Keratinocyte (primary cell): ENCODE measurements around the gene NMT1. TPM values are rescaled to one million over a fixed set of nuclear protein-coding genes. Genes with fewer than 3 reads are reported as not detected.
A peak's percentile ranks its signal among the peaks of the same experiment; 100 is the strongest.

Experiments used
- DNase-seq: peaks from one replicate; pipeline ENCODE4 v3.0.0-alpha.2; 2011; ENCODE audit warnings: low read depth, missing footprints, low spot score
- FAIRE-seq: peaks from 2 replicates; lab custom pipeline; 2011; peaks lifted over from hg19 to GRCh38; lab: Jason Lieb, UNC
- H2AFZ ChIP-seq: 2 replicates; pipeline ENCODE4 v1.6.0; 2012; ENCODE audit warnings: low read length, control low read depth, inconsistent platforms; ENCODE audit not compliant: control insufficient read depth
- H3K27ac ChIP-seq: 2 replicates; pipeline ENCODE4 v1.5.1; 2011; ENCODE audit warnings: low read length; ENCODE audit not compliant: control insufficient read depth, insufficient read depth
- H3K27me3 ChIP-seq: 3 replicates; pipeline ENCODE4 v1.6.0; 2011; ENCODE audit warnings: low read length; ENCODE audit not compliant: control insufficient read depth, insufficient read depth; ENCODE audit errors: extremely low read depth
- H3K36me3 ChIP-seq, 2 experiments: 2 replicates in 1 of 2; 3 replicates in 1 of 2; pipeline ENCODE4 v1.5.1; 2011; ENCODE audit warnings: low read length in 2 of 2, mild to moderate bottlenecking in 1 of 2; ENCODE audit not compliant: control insufficient read depth in 2 of 2, insufficient read depth in 2 of 2; ENCODE audit errors: extremely low read depth in 1 of 2
- H3K4me1 ChIP-seq: 3 replicates; pipeline ENCODE4 v1.5.1; 2011; ENCODE audit warnings: low read length; ENCODE audit not compliant: control insufficient read depth, insufficient read depth; ENCODE audit errors: extremely low read depth
- H3K4me2 ChIP-seq: 3 replicates; pipeline ENCODE4 v1.6.0; 2011; ENCODE audit warnings: low read depth, low read length; ENCODE audit not compliant: control insufficient read depth, insufficient read depth; ENCODE audit errors: extremely low read depth
- H3K4me3 ChIP-seq, 3 experiments: fragments of 200-600 bp in 1 of 3; sonication (generic) in 1 of 3; 2 replicates in 2 of 3; 3 replicates in 1 of 3; pipeline ENCODE4 v1.5.1; 2011 to 2016; ENCODE audit warnings: low read length in 3 of 3, mild to moderate bottlenecking in 3 of 3, control low read depth in 2 of 3, inconsistent platforms in 1 of 3, low read depth in 1 of 3, mixed read lengths in 1 of 3, mixed run types in 1 of 3, moderate library complexity in 1 of 3; ENCODE audit not compliant: control insufficient read depth in 2 of 3, insufficient read depth in 2 of 3; ENCODE audit errors: extremely low read depth in 1 of 3
- H3K79me2 ChIP-seq: 2 replicates; pipeline ENCODE4 v1.6.0; 2012; ENCODE audit warnings: low read length; ENCODE audit not compliant: control insufficient read depth, insufficient read depth
- H3K9ac ChIP-seq: 3 replicates; pipeline ENCODE4 v1.6.0; 2011; ENCODE audit warnings: low read length; ENCODE audit not compliant: control insufficient read depth, insufficient read depth; ENCODE audit errors: extremely low read depth
- H3K9me1 ChIP-seq: 3 replicates; pipeline ENCODE4 v1.6.0; 2011; ENCODE audit warnings: low read length; ENCODE audit not compliant: control insufficient read depth, insufficient read depth; ENCODE audit errors: extremely low read depth
- H3K9me3 ChIP-seq: 2 replicates; pipeline ENCODE4 v1.5.1; 2012; ENCODE audit warnings: low read depth, low read length; ENCODE audit not compliant: control insufficient read depth
- H4K20me1 ChIP-seq: 3 replicates; pipeline ENCODE4 v1.6.0; 2011; ENCODE audit warnings: low read length; ENCODE audit not compliant: control insufficient read depth, insufficient read depth; ENCODE audit errors: extremely low read depth
- CTCF ChIP-seq, 3 experiments: IDR thresholded peaks in 1 of 3; conservative IDR thresholded peaks in 1 of 3; optimal IDR thresholded peaks in 1 of 3; 2 replicates in 2 of 3; 3 replicates in 1 of 3; pipeline versions ENCODE3 to v1.5.1; 2011; ENCODE audit warnings: low read length in 3 of 3, mild to moderate bottlenecking in 3 of 3, moderate library complexity in 2 of 3, control low read depth in 1 of 3, inconsistent platforms in 1 of 3; ENCODE audit not compliant: insufficient read depth in 2 of 3; ENCODE audit errors: extremely low read depth in 1 of 3
- EZH2 ChIP-seq: IDR thresholded peaks from one replicate; pipeline ENCODE4 v1.6.1; 2012; ENCODE audit warnings: inconsistent platforms, mild to moderate bottlenecking, low read length, moderate library complexity
- dilution Hi-C: fragments of 300-500 bp; cut with MboI; formaldehyde crosslinking; loops from one replicate; pipeline ENCODE4 v1.7.0; 2020; ENCODE audit warnings: low sequenced_read_pairs; ENCODE audit not compliant: extremely low pct_ligation_motif_present
- polyA plus RNA-seq, 5 experiments: library from polyadenylated mRNA; depleted of rRNA in 3 of 5; stranded (reverse) in 3 of 5; stranded (forward) in 1 of 5; unstranded in 1 of 5; fragments of >200 nt; gene quantifications; 1 replicate in 1 of 5; 2 replicates in 3 of 5; 3 replicates in 1 of 5; pipeline versions ENCODE4 v1.2.1 to v1.2.3, GENCODE V29; 2011 to 2012; ENCODE audit warnings: missing spikeins in 2 of 5, low read depth in 1 of 5, low replicate concordance in 1 of 5

Gene NMT1
- polyA plus RNA-seq, 1 donor (not counting 4 experiments of a cell fraction or from before 2014, with no cell fraction given) = 101 TPM

DNA sequence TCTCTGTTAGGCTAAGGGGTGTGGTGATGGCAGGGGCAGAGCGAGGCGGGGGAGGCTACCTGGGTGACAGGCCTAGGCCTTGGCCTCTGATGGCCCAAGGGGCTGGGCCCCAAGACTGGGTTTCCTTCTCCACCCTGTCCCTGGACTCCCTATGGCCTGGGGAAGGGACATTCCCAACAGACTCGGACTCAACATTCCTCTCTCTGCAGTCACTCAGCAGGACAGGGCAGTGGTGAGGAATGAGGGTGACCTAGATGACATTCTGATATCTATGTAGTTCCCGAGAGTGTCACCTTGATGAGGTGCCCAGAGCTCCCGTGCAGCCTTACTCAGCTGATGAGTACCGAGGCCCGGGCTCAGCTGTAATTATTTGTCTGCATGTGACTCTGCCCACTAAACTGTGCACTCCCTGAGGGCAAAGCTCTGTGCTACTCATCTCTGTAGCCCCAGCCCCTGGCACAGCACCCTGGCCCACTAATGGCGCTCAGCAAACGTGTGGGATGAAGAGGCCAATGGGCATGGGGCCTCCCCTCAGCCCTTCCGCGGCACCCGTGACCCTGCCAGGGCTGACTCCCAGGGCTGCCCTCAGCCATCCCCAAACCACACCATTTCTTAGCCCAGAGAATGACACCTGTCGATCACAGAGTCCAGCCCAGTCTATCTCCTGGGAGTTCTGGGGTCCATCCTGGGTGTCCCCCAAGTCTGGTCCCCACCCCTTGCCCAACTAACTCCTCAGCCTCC is 69.0 kb downstream of the NMT1 start:
- no peak for DNase-seq
- Histone ChIP-seq H3K36me3 (peaks cover 0 to 4% of the 10 kb centered on the region in 2 experiments), H3K9ac (peak overlapping the region; percentile 6), H3K27ac (peak overlapping the region; percentile 25), H2AFZ (no peak overlapping the region), H3K27me3 (no peaks in the 10 kb centered on the region), H3K9me1 (no peaks in the 10 kb centered on the region), H3K4me1 (peaks cover 44% of the 10 kb centered on the region), H3K4me2 (peak overlapping the region; percentile 68), H3K9me3 (no peaks in the 10 kb centered on the region), H3K4me3 (no peak overlapping the region), H4K20me1 (no peaks in the 10 kb centered on the region), H3K79me2 (peaks cover 47% of the 10 kb centered on the region)
- no peak for TF ChIP-seq EZH2
- TF ChIP-seq CTCF (optimal IDR thresholded peaks at IDR 0.05 in 1 of 3, IDR thresholded peaks at IDR 0.05 in 1 of 3, conservative IDR thresholded peaks at IDR 0.05 in 1 of 3; ENCODE audit: extremely low read depth in 1 of 3, insufficient read depth in 2 of 3, low read length in 3 of 3) = no peak
- dilution Hi-C loops = no loop called here
- FAIRE-seq = no peak

GRCh38 chr17:45130681-45131615 is 69.8 kb downstream of the NMT1 start:
- Histone ChIP-seq H3K4me3 (peak overlapping the region; percentile 57 to 91 (median 90)), H4K20me1 (no peaks in the 10 kb centered on the region), H3K4me2 (peak overlapping the region; percentile 68), H3K27ac (no peak overlapping the region), H3K4me1 (peaks cover 47% of the 10 kb centered on the region), H3K9me3 (no peaks in the 10 kb centered on the region), H3K36me3 (no peaks in the 10 kb centered on the region), H3K27me3 (no peaks in the 10 kb centered on the region), H3K79me2 (peaks cover 40% of the 10 kb centered on the region), H3K9me1 (no peaks in the 10 kb centered on the region), H3K9ac (peak overlapping the region; percentile 78), H2AFZ (no peak overlapping the region)
- dilution Hi-C loops = no loop called here
- TF ChIP-seq CTCF (optimal IDR thresholded peaks at IDR 0.05 in 1 of 3, IDR thresholded peaks at IDR 0.05 in 1 of 3, conservative IDR thresholded peaks at IDR 0.05 in 1 of 3; ENCODE audit: extremely low read depth in 1 of 3, insufficient read depth in 2 of 3, low read length in 3 of 3) (no peak), EZH2 (no peak)
- DNase-seq (no peak), FAIRE-seq (no peak)
